GM18499 (cell line): ENCODE results near the gene ATAD2B.

Source experiments
- ATAC-seq: cut with Tn5 transposase; IDR thresholded peaks from one replicate; pipeline ENCODE4 v1.9.1; 2021; ENCODE audit warnings: moderate number of reproducible peaks; ENCODE audit not compliant: insufficient read depth, unreplicated experiment

ATAD2B gene

GRCh38 chr2:23838996-23839395 is 87.9 kb downstream of the ATAD2B start:
- ATAC-seq = no peak

GRCh38 chr2:23838581-23838980 is 88.3 kb downstream of the ATAD2B start:
- no peak for ATAC-seq

- ATAC-seq = no peak
Observed at GRCh38 chr2:23837871-23838270, 89.1 kb downstream of the ATAD2B start.

- ATAC-seq = no peak
Observed at GRCh38 chr2:23836971-23837565, 89.9 kb downstream of the ATAD2B start.

GRCh38 chr2:23836505-23836904 is 90.4 kb downstream of the ATAD2B start:
- no peak for ATAC-seq

- ATAC-seq = no peak
Observed at GRCh38 chr2:23835988-23836387, 90.9 kb downstream of the ATAD2B start.

GRCh38 chr2:23835423-23835822 is 91.5 kb downstream of the ATAD2B start:
- ATAC-seq = no peak

GRCh38 chr2:23828986-23829385 is 97.9 kb downstream of the ATAD2B start:
- ATAC-seq = no peak

GRCh38 chr2:23828256-23828980 is 98.5 kb downstream of the ATAD2B start:
- ATAC-seq = no peak

GRCh38 chr2:23827287-23827686 is 99.6 kb downstream of the ATAD2B start:
- ATAC-seq = no peak

GRCh38 chr2:23826771-23827170 is 100.2 kb downstream of the ATAD2B start:
- no peak for ATAC-seq

- no peak for ATAC-seq
Observed at GRCh38 chr2:23826040-23826439, 100.9 kb downstream of the ATAD2B start.

GRCh38 chr2:23824777-23825212 is 102.1 kb downstream of the ATAD2B start:
- no peak for ATAC-seq

GRCh38 chr2:23823863-23824262 is 103.1 kb downstream of the ATAD2B start:
- no peak for ATAC-seq

GRCh38 chr2:23814963-23815362 is 112.0 kb downstream of the ATAD2B start:
- no peak for ATAC-seq

GRCh38 chr2:23813438-23813837 is 113.5 kb downstream of the ATAD2B start:
- ATAC-seq = no peak

- ATAC-seq = no peak
Observed at GRCh38 chr2:23809150-23809549, 117.8 kb downstream of the ATAD2B start.

GRCh38 chr2:23806665-23807249 is 120.2 kb downstream of the ATAD2B start:
- ATAC-seq = no peak

GRCh38 chr2:23806201-23806600 is 120.7 kb downstream of the ATAD2B start:
- no peak for ATAC-seq

- no peak for ATAC-seq
Observed at GRCh38 chr2:23803965-23804542, 122.9 kb downstream of the ATAD2B start.

GRCh38 chr2:23803264-23803964 is 123.5 kb downstream of the ATAD2B start:
- ATAC-seq = no peak
